H9 (cell line): Measurements from ENCODE around the gene TMEM161B. TPM values are rescaled to one million over a fixed set of nuclear protein-coding genes. Genes with fewer than 3 reads are reported as not detected.

Experiments
- DNase-seq: peaks from one replicate; pipeline ENCODE4 v3.0.0-alpha.2; 2017
- H2AFZ ChIP-seq: one replicate; pipeline ENCODE4 v1.6.1; 2013; ENCODE audit warnings: mild to moderate bottlenecking, low read length, control low read depth, moderate library complexity
- H2AK5ac ChIP-seq: 2 replicates; pipeline ENCODE4 v1.6.1; 2013; ENCODE audit warnings: low read length, control low read depth, mixed read lengths; ENCODE audit not compliant: insufficient read length
- H2BK120ac ChIP-seq: one replicate; pipeline ENCODE4 v1.6.1; 2013; ENCODE audit warnings: low read depth, mild to moderate bottlenecking, low read length, control low read depth, inconsistent platforms; ENCODE audit not compliant: poor library complexity, severe bottlenecking
- H2BK12ac ChIP-seq: 2 replicates; pipeline ENCODE4 v1.6.1; 2013; ENCODE audit warnings: low read length, control low read depth, mixed read lengths, low read depth; ENCODE audit not compliant: insufficient read length
- H2BK15ac ChIP-seq: 2 replicates; pipeline ENCODE4 v1.6.1; 2013; ENCODE audit warnings: low read depth, low read length, control low read depth
- H2BK20ac ChIP-seq: one replicate; pipeline ENCODE4 v1.6.1; 2013; ENCODE audit warnings: low read depth, mild to moderate bottlenecking, low read length, control low read depth, inconsistent platforms; ENCODE audit not compliant: poor library complexity, severe bottlenecking
- H2BK5ac ChIP-seq: 2 replicates; pipeline ENCODE4 v1.6.1; 2013; ENCODE audit warnings: low read length, control low read depth, mixed read lengths; ENCODE audit not compliant: insufficient read length
- H3K14ac ChIP-seq: 2 replicates; pipeline ENCODE4 v1.6.1; 2013; ENCODE audit warnings: low read length, control low read depth; ENCODE audit not compliant: insufficient read depth
- H3K18ac ChIP-seq: 2 replicates; pipeline ENCODE4 v1.6.1; 2013; ENCODE audit warnings: low read depth, mild to moderate bottlenecking, mixed read lengths, low read length, control low read depth; ENCODE audit not compliant: insufficient read length
- H3K23ac ChIP-seq: 2 replicates; pipeline ENCODE4 v1.6.1; 2013; ENCODE audit warnings: low read length, control low read depth, mixed read lengths, low read depth; ENCODE audit not compliant: insufficient read length
- H3K23me2 ChIP-seq: 2 replicates; pipeline ENCODE4 v1.6.1; 2013; ENCODE audit warnings: low read depth, mild to moderate bottlenecking, mixed read lengths, low read length, control low read depth; ENCODE audit not compliant: insufficient read length, poor library complexity, severe bottlenecking
- H3K27ac ChIP-seq: 2 replicates; pipeline ENCODE4 v1.5.1; 2013; ENCODE audit warnings: low read length, control low read depth, mixed read lengths, low read depth; ENCODE audit not compliant: insufficient read length
- H3K27me3 ChIP-seq: 2 replicates; pipeline ENCODE4 v1.6.1; 2013; ENCODE audit warnings: low read length, control low read depth, inconsistent platforms; ENCODE audit not compliant: insufficient read depth
- H3K4ac ChIP-seq: 2 replicates; pipeline ENCODE4 v1.6.1; 2013; ENCODE audit warnings: low read depth, mild to moderate bottlenecking, control low read depth, inconsistent platforms, low read length, moderate library complexity
- H3K4me1 ChIP-seq: 2 replicates; pipeline ENCODE4 v1.6.1; 2013; ENCODE audit warnings: low read length, control low read depth, inconsistent platforms; ENCODE audit not compliant: insufficient read depth
- H3K4me2 ChIP-seq: 2 replicates; pipeline ENCODE4 v1.6.1; 2013; ENCODE audit warnings: low read length, control low read depth, mixed read lengths; ENCODE audit not compliant: insufficient read length, insufficient read depth
- H3K56ac ChIP-seq: 2 replicates; pipeline ENCODE4 v1.6.1; 2013; ENCODE audit warnings: low read depth, mild to moderate bottlenecking, mixed read lengths, low read length, control low read depth; ENCODE audit not compliant: insufficient read length
- H3K79me1 ChIP-seq: 2 replicates; pipeline ENCODE4 v1.6.1; 2013; ENCODE audit warnings: low read depth, mild to moderate bottlenecking, moderate library complexity, low read length, control low read depth, inconsistent platforms; ENCODE audit not compliant: insufficient read depth, poor library complexity, severe bottlenecking
- H3K79me2 ChIP-seq: 2 replicates; pipeline ENCODE4 v1.6.1; 2013; ENCODE audit warnings: low read length, control low read depth, inconsistent platforms; ENCODE audit not compliant: insufficient read depth
- H3K9ac ChIP-seq: 2 replicates; pipeline ENCODE4 v1.6.1; 2013; ENCODE audit warnings: low read length, control low read depth, mixed read lengths; ENCODE audit not compliant: insufficient read length; ENCODE audit errors: extremely low read depth
- H3K9me3 ChIP-seq: one replicate; pipeline ENCODE4 v1.6.1; 2013; ENCODE audit warnings: low read depth, low read length, inconsistent platforms; ENCODE audit not compliant: control insufficient read depth
- H3T11ph ChIP-seq: one replicate; pipeline ENCODE4 v1.6.1; 2013; ENCODE audit warnings: mild to moderate bottlenecking, low read length, control low read depth, inconsistent platforms
- H4K20me1 ChIP-seq: one replicate; pipeline ENCODE4 v1.6.1; 2013; ENCODE audit not compliant: control insufficient read depth, insufficient read length, insufficient read depth
- H4K5ac ChIP-seq: 2 replicates; pipeline ENCODE4 v1.6.1; 2013; ENCODE audit warnings: low read depth, mild to moderate bottlenecking, mixed read lengths, low read length, control low read depth; ENCODE audit not compliant: insufficient read length
- H4K8ac ChIP-seq: replicated peaks from 2 replicates; pipeline ENCODE4 v1.6.1; 2013; ENCODE audit warnings: low read length, control low read depth, mixed read lengths, low read depth; ENCODE audit not compliant: insufficient read length
- H4K91ac ChIP-seq: 2 replicates; pipeline ENCODE4 v1.6.1; 2013; ENCODE audit warnings: low read depth, mild to moderate bottlenecking, moderate library complexity, mixed read lengths, low read length, control low read depth; ENCODE audit not compliant: insufficient read length
- H3K27ac Mint-ChIP-seq, 3 experiments: 2 replicates in 2 of 3; 3 replicates in 1 of 3; pipeline ENCODE4 v1.8.0; 2020 to 2021; ENCODE audit warnings: mixed read lengths in 3 of 3, mild to moderate bottlenecking in 1 of 3, moderate library complexity in 1 of 3
- H3K27me3 Mint-ChIP-seq: 2 replicates; pipeline ENCODE4 v1.8.0; 2021; ENCODE audit warnings: low read depth, mild to moderate bottlenecking, moderate library complexity, mixed read lengths
- H3K36me3 Mint-ChIP-seq, 3 experiments: 2 replicates in 2 of 3; 3 replicates in 1 of 3; pipeline ENCODE4 v1.8.0; 2020 to 2021; ENCODE audit warnings: low read depth in 3 of 3, mixed read lengths in 3 of 3; ENCODE audit not compliant: insufficient read depth in 1 of 3
- H3K4me1 Mint-ChIP-seq, 2 experiments: 2 replicates each; pipeline ENCODE4 v1.8.0; 2020; ENCODE audit warnings: mixed read lengths in 2 of 2
- H3K4me3 Mint-ChIP-seq, 2 experiments: 2 replicates in 1 of 2; 3 replicates in 1 of 2; pipeline ENCODE4 v1.8.0; 2020 to 2021; ENCODE audit warnings: mild to moderate bottlenecking in 2 of 2, mixed read lengths in 2 of 2, moderate library complexity in 1 of 2
- H3K9me3 Mint-ChIP-seq, 2 experiments: 2 replicates in 1 of 2; 3 replicates in 1 of 2; pipeline ENCODE4 v1.8.0; 2020; ENCODE audit warnings: mild to moderate bottlenecking in 2 of 2, mixed read lengths in 2 of 2, moderate library complexity in 1 of 2
- CTCF ChIP-seq: fragments of 200-600 bp; sonication (generic); conservative IDR thresholded peaks from 3 replicates; pipeline ENCODE4 v1.8.0; 2021; ENCODE audit warnings: antibody characterized with exemption, mild to moderate bottlenecking
- total RNA-seq: library from RNA; stranded (reverse); gene quantifications from 2 replicates; pipeline ENCODE4 v1.2.1, GENCODE V29; 2021

TMEM161B gene
- total RNA-seq, 1 experiment from 2014 or later: 17.9 TPM

- Mint-ChIP-seq H3K27me3 (no peaks in the 10 kb centered on the region), H3K27ac (no peak overlapping the region), H3K4me3 (no peak overlapping the region), H3K9me3 (no peaks in the 10 kb centered on the region; a peak in 1 of 5 replicates), H3K36me3 (peaks cover 0 to 7% (median 0%) of the 10 kb centered on the region in 3 experiments; a peak in 4 of 7 replicates), H3K4me1 (no peaks in the 10 kb centered on the region)
- no peak overlapping the region for H2AFZ ChIP-seq
- TF ChIP-seq CTCF: no peak
- H3K9ac ChIP-seq: no peak overlapping the region
- H2BK12ac ChIP-seq: no peak overlapping the region
- H3K18ac ChIP-seq: no peak overlapping the region
- H2BK15ac ChIP-seq: no peak overlapping the region
- no peaks in the 10 kb centered on the region for H3K27me3 ChIP-seq
- DNase-seq: no peak
- H3K23ac ChIP-seq: no peak overlapping the region
- H3K23me2 ChIP-seq: no peaks in the 10 kb centered on the region
- no peak overlapping the region for H3K4ac ChIP-seq
- H2AK5ac ChIP-seq: no peak overlapping the region
- no peak overlapping the region for H4K5ac ChIP-seq
- H4K91ac ChIP-seq: no peak overlapping the region
- H3K14ac ChIP-seq: no peak overlapping the region
- no peaks in the 10 kb centered on the region for H3K4me1 ChIP-seq
- no peaks in the 10 kb centered on the region for H4K20me1 ChIP-seq
- no peaks in the 10 kb centered on the region for H3K79me2 ChIP-seq
- H3K9me3 ChIP-seq: no peaks in the 10 kb centered on the region
- H3K56ac ChIP-seq: no peak overlapping the region
- no peak overlapping the region for H4K8ac ChIP-seq
- H2BK5ac ChIP-seq: no peak overlapping the region
- no peaks in the 10 kb centered on the region for H3K79me1 ChIP-seq
- no peak overlapping the region for H3T11ph ChIP-seq
- no peak overlapping the region for H3K4me2 ChIP-seq
- H2BK120ac ChIP-seq: no peak overlapping the region
- H3K27ac ChIP-seq: no peak overlapping the region
- no peak overlapping the region for H2BK20ac ChIP-seq
Measured at GRCh38 chr5:88298425-88298824, 29.8 kb upstream of the TMEM161B start.
